HG03521 (cell line): ENCODE data around the gene ST14.
"Not testable (repeated sequence)": the region's sequence is repeated elsewhere in the genome, so short reads cannot be mapped to it uniquely, and the experiment has no call there.

Source experiments
- ATAC-seq: cut with Tn5 transposase; IDR thresholded peaks from one replicate; pipeline ENCODE4 v1.9.1; 2021; ENCODE audit warnings: mild to moderate bottlenecking, moderate library complexity; ENCODE audit not compliant: unreplicated experiment

The ST14 gene

DNA sequence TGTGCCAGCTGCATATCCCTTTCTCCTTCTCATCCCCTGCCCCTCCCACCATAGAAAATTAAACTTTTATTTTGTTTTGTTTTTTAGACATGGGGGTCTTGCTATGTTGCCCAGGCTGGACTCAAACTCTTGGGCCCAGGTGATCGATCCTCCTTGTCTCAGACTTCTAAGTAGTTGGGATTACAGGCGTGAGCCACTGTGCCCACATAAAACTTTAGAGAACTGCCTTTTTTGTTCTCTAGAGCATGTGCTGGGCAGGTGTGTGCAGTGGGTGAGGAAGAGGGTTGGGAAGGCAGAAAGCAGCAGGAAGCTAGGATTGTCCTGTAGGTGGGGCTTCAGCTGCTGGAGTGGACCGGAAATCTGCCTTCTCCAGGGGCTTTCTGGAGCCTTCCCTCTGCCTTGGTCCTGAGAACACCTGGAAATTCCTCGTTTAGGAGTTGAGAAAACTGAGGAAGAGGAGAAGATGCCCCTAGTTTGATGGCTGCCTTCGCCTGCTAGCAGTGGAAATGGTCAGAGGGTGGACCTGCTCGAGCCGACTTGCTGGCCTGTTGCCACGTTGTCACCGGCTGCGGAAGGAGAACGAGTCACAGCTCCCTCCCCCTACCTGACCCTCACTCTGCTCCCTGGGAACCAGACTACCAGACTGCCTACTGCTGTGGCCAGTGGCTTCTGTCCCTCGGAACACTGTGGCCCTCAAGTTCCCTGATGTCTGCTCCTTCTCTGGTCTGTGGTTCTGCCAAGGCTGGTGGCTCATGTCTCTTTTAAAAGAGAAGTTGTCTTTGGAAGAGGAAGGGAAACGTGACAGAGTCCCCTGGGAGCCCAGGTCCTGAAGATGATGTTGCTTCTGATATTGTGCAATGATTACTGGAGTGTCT lies 4.0 kb downstream of the ST14 start:
- ATAC-seq, result no peak

- no peak for ATAC-seq
Measured at GRCh38 chr11:130164221-130164570, 4.6 kb downstream of the ST14 start.

GRCh38 chr11:130165601-130166456 lies 6.2 kb downstream of the ST14 start:
- no peak for ATAC-seq

DNA sequence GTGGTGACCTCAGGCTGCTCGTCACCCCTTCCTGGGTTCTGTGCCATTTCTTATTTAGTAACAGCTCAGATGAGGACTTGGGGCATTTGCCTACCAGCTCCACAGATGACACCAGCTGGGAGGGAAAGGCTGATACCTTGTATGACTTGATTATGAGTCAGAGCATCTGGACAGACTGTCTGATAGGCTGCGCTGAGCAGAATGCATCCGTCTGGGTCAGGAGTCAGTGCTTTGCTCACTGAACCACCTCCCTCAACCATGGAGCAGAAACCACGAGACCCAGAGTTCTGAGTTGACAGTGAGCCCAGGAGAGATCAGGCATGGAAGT lies 6.8 kb downstream of the ST14 start:
- no peak for ATAC-seq

DNA sequence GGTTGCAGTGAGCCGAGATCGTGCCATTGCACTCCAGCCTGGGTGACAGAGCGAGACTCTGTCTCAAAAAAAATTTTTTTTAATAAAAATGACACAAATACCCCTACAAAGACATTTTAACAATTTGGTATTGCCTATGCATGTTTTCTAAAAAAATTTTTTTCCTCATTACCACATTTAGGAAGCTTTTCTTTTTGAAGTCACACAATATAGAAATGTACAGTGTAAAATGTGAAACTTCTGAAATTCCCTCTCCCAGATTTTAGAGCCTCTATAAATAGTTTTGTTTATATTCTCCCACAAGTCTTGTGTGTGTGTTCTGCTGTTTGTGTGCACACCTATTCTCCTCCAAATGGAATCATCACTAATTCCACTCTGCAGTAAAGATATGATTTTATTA lies 7.6 kb downstream of the ST14 start:
- ATAC-seq, result no peak

- ATAC-seq, result no peak
Measured at GRCh38 chr11:130168105-130168504, 8.5 kb downstream of the ST14 start.

- ATAC-seq, result no peak
Measured at GRCh38 chr11:130170345-130170744, 10.8 kb downstream of the ST14 start.

- no peak for ATAC-seq
Measured at GRCh38 chr11:130171534-130171933, 12.0 kb downstream of the ST14 start.

DNA sequence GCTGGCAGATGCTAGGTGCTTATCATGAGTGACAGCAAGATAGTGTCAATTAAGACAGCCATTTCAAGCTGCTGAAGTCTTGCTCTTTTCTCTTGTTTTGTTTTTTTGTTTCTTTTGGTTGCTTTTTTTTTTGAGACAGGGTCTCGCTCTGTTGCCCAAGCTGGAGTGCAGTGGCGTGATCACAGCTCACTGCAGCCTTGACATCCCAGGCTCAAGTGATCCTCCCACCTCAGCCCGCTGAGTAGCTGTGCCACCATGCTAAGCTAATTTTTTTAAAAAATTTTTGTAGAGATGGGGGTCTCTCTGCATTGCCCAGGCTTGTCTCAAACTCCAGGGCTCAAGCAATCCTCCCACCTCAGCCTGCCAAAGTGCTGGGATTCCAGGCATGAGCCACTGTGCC lies 12.4 kb downstream of the ST14 start:
- ATAC-seq, result not testable (repeated sequence)

- no peak for ATAC-seq
Measured at GRCh38 chr11:130174642-130175041, 15.1 kb downstream of the ST14 start.

- ATAC-seq, result no peak
Measured at GRCh38 chr11:130175898-130176297, 16.3 kb downstream of the ST14 start.

- ATAC-seq, result no peak
Measured at GRCh38 chr11:130177782-130178181, 18.2 kb downstream of the ST14 start.

GRCh38 chr11:130178441-130179339 lies 19.1 kb downstream of the ST14 start:
- ATAC-seq, result no peak

DNA sequence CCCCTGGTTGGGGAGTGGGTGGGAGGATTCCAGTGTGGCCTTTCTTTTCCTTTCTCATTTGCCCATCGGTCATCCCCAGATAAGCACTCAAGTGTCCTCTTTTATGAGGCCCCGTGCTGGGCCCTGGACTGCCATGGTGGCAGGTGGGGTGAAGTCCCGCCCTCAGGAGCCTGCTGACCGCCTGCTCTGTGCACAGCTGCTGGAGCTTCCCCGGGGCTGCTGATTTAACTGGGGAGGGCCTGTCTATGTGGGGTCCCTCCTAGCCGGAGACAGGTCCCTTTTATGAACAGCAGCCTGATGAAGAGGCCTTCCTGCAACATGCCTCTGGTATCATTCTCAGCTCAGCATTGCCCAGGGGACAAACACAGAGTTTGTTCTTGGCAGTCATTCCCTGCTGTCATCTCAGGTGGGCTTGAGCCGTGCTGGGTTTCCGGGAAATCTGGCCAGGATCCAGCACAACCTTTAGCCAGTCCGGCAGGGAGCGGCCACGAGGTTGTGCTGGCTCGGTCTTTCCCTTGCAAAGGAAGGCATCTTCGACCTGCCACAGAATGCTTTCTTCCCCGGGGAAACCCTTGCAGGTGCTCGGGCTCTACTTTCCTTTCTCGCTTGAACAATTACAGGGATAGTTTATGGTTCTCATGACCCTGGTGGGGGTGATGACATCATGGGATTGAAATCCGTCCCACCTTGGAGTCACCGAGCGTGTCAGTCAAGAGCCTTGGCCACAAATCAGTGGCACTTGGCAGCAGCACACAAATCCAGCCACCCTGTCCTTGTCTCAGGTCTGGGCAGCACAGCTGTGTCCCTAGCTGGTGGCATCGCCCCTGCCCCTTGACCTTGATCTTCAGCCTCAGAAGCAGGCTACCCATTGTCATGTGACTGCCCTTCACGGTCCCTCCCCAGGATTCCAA lies 20.1 kb downstream of the ST14 start:
- ATAC-seq, result no peak

- ATAC-seq, result no peak
Measured at GRCh38 chr11:130180491-130180890, 20.9 kb downstream of the ST14 start.

GRCh38 chr11:130180896-130181294 lies 21.3 kb downstream of the ST14 start:
- ATAC-seq, result no peak

GRCh38 chr11:130181295-130182272 lies 22.0 kb downstream of the ST14 start:
- peak; percentile 51 for ATAC-seq

- ATAC-seq, result no peak
Measured at GRCh38 chr11:130183878-130184610, 24.5 kb downstream of the ST14 start.
